CD4-positive, alpha-beta T cell treated with Interleukin-12 subunit alpha and Interleukin-12 subunit beta, for 1 hour (primary cell): ENCODE results near the gene KCNAB3.

Experiments
- DNase-seq: peaks from one replicate; pipeline ENCODE4 v3.0.0-alpha.2; 2020

The KCNAB3 gene

DNA sequence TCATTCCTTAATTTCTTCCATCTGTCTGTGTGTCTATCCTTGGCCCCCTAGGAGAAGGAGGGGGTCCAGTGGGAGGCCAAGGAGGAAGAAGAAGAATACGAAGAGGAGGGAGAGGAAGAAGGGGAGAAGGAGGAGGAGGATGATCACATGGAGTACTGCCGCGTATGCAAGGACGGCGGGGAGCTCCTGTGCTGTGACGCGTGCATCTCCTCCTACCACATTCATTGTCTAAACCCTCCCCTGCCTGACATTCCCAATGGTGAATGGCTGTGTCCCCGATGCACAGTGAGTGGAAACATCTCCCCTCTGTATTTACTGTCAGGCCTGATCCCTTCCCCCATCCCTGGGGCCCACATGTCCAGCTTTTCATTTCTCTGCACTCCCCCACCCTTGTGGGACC, 34.8 kb downstream of the KCNAB3 start:
- no peak for DNase-seq

DNA sequence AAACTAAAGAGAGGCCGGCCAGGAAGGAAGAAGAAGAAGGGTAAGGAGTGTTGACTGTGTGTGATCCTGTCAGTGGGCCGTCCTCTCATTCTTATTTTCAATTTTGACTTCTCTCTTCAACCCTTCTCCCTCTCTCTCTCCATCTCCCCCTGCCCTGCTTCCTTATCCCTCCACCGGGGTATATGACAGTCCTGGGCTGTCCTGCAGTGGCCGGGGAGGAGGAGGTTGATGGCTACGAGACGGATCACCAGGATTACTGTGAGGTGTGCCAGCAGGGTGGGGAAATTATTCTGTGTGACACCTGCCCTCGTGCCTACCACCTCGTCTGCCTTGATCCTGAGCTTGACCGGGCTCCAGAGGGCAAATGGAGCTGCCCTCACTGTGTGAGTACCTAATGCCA, 35.4 kb downstream of the KCNAB3 start:
- DNase-seq: no peak

DNA sequence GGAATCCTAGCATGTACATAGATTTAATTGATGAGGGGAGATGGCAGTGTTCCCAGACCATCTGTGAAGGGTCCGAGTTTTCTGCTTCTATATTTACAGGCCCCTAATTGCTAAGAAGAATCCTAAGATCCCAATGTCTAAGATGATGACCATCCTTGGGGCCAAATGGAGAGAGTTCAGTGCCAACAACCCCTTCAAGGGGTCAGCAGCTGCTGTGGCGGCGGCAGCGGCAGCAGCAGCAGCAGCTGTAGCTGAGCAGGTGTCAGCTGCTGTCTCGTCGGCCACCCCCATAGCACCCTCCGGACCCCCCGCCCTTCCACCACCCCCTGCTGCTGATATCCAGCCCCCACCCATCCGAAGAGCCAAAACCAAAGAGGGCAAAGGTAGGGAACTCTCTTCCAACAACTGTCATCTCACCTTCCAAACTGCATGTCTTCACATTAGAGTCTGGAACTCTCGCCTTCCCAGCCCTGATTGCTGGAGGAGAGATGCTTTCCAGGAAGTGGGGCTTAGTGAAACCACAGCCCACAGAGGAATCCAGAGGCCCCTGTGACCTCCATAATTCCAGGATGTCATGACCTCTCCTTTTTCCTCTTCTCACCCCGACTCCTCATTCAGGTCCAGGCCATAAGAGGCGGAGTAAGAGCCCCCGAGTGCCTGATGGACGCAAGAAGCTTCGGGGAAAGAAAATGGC, 36.3 kb downstream of the KCNAB3 start:
- no peak for DNase-seq

DNA sequence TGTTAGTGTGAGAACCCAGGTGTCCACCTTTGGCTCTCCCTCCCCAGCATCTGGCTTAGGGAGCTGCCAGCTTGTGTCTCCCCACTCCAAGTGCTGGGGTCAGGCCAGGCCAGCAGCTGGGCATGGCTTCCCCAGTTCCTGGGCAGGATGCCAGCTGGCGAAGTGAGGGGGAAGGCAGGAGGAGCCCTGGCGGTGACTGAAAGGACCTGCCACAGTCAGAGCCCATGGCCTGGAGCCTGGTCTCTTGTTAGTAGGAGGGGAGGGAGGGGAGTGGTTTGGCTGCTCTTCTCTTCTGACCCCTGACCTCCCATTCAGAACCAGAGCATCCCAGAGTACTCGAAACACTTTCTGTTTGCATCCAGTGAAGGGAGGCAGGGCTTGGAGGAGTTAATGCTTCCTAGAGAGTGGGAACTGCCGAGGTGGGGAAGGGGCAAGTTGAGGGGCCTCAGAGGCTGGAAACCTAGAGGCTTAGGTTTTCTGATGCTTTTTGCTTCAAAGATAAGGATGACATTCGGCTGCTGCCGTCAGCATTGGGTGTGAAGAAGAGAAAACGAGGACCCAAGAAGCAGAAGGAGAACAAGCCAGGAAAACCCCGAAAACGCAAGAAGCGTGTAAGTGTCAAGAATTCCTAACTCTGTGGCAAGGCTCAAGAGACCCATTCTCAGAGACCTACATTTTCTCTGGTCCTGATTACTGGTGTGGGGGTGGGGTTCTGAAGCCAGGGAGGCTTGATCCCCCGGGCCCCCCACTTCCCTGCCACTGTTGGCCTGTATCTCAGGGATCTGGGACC, 40.3 kb downstream of the KCNAB3 start:
- DNase-seq: peak; percentile 51

DNA sequence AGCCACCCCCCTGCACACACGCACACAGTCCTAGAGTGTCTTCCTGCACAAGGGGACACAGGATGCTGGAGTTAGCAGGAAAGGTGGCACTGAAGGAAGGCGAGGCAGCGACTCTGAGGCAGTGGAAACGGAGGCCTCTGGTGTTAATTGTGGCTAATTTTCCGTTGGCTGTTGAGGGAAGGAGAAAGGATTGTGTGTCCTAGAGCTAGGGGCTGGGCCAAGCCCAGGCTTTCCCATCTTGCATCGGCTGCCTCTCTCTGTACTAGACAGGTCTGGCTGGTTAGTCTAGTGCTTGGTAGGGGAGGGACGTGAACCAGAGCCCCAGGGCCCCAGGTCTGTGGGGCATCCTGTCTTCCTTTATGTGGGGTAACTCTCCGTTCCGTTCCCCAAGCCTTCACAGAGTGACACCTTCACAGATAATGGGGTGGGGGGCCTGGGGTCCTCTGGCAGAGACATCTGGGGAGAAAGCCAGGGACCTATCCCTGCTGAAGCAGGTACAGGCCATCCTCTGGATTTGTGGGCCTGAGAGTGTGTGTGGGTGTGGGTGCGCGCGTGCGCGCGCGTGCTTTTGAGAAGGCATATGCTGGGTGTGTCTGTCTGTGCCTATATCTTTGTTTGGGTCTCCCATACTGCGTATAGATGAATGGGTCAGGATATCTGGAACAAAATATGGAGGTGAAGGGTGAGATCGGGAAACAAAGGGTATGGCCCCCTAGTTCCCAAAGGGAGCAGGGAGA, 41.3 kb downstream of the KCNAB3 start, which contains the start of gene CHD3:
Gene CHD3 (plus strand): TSS at position 606 of the 737 bp plus-strand sequence. CDS start 212 bp downstream, outside the sequence.
- DNase-seq: peak; percentile 50

DNA sequence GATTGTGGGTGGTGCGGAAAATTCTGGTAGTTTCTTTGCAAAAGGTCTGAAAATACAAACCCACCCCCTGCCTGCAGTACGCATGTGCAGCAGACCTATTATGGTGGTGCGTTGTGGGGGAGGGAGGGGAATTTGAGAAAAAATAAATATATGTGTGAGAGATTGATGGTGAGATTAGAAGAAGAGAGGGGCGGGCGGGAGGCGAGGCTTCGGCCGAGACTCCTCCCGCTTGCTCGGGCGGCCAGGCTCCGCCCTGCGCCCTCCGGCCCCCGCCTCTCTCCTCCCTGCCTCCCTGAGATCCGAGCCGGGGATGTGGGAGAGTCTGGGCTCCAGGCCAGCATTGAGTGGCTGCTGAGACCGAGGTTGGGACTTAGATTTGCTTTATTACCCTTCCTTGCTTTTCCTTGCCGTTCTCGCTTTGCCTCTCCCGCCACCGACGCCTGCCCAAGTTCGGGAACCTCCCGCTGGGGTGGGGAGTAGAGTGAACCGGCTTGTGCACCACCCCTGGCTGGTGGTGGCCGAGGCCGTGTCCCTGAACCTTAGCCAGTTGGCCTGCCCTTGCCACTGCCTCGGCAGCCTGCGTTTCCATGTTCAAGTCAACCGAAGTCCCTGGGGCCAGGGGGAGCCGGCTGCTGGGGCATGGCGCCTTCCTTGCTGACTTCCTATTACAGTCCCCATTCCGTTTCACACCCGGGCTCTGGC, 42.0 kb downstream of the KCNAB3 start:
- DNase-seq: peak; percentile 96

DNA sequence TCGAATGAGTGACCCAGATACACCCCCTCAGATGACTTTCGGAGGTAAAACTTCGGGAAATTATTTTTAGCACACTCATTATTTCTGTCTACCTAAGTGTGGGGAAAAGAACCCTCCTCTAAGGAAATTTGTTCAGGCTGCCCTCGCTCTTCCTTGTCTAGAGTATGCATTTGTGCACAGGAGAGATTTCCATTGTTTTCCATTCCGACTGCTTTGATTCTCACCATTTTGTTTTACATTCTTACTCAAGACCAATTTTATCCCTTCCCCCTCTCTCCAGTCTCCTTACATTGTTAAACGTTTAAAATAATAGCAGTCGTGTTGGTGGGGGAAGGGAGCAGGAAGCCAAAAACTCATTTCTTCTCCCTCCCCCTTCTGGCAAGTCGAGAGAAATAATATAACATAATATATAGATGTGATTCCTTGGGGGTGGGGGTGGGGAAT, 42.6 kb downstream of the KCNAB3 start:
- no peak for DNase-seq

DNA sequence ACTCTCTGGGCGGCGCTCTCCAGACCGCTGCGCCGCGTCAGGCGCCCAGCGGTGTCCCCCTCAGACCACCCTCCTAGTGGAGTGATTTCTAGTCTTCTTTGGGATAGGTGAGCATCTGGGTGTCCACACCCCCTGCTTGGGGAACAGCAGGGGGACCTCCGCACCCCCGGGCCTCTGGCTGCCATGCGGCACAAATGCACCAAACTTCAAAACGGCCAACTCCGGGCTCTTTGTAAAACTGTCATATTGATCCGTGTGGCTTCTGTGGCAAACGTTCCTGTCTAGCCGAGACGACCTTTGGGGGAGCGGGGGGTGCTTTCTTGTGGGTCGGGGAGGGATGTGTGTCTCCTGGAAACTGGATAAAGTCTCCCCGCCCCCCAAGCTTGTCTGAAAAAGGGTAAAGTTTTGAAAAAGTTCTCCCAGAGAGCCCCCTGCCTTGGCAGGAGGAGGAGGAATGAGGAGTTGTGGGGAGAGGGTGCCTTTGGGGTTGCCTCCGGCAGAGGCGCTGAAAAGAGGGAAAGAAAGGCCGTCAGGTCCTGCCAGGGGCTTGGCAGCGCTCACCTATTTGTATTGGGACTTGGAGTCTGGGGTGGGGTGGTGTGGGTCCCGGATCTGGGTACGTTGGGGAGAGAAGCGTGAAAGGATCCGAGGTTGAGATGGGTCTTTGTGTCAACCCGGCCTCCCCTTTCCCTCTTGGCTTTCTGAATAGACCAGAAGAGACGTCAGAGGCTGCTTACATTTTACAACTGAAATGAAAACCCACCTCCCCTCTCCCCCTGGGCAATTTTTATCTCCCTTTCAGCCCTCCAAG, 43.2 kb downstream of the KCNAB3 start:
- peak; percentile 78 for DNase-seq

DNA sequence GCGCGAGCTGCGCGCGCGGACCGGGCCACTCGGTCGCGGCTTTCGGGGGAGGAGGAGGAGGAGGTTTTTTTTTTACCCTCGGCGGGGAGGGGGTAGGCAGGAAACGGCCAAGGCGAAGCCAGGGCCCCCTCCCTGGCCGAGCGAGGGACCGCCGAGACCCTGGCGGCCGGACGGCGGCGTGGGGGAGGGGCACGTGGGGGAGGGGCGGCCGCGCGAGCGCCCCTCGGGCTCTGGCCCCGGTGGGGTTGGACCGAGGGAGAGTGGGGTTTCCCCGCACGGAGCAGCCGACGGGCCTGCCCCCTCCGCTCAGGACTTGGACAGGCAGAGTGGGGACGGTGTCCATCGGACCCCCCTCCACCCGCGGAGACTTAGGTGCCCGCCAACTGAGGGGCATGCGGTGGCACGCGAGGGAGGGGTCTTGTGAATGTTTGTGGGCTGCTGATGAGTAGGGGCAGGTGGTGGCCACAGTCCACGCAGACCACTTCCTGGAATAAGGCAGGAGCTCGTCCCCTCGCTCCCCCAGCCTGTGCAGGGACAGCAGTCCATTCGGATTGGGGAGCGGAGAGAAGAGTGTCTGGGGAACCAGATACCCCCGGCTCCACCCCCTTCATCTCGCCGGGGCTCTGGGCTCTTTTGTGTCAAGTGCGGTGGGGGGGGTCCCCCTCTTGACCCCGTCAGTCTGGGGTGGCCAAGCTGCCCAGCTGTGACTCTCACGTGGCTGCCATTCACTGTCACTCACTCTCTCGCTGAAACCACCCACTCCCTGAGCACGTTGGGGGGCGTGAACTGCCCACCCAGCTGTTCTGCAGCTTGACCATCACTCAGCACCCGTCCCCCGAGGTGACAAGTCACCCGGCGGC, 44.1 kb downstream of the KCNAB3 start:
- peak; percentile 62 for DNase-seq

DNA sequence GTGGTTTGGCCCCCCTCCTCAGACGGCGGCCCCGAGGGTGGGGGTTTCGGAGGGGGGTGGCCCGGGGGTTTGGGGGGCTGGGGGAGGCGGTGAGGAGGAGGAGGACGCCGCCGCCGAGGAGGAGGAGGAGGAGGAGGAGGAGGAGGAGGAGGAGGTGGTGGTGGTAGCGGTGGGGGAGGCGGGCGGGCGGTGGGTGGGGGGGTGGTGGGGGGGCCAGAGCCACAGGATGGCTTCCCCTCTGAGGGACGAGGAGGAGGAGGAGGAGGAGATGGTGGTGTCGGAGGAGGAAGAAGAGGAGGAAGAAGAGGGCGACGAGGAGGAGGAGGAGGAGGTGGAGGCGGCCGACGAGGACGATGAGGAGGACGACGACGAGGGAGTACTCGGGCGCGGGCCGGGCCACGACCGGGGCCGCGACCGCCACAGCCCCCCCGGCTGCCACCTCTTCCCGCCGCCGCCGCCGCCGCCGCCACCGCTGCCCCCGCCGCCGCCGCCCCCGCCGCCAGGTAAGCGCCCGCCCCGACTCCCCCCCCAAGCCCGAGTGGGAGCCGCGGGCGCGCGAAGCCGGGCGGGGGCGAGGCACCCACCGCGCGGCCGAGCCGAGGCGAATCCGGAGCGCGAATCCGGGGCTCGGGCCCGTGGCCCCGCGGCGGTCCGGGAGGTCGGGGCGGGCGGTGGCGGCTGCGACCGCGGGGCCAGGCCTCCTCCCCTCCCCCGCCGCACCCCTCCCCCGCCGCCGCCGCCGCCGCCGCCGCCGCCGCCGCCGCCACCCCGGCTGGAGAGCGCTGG, 44.9 kb downstream of the KCNAB3 start:
- peak; percentile 56 for DNase-seq

DNA sequence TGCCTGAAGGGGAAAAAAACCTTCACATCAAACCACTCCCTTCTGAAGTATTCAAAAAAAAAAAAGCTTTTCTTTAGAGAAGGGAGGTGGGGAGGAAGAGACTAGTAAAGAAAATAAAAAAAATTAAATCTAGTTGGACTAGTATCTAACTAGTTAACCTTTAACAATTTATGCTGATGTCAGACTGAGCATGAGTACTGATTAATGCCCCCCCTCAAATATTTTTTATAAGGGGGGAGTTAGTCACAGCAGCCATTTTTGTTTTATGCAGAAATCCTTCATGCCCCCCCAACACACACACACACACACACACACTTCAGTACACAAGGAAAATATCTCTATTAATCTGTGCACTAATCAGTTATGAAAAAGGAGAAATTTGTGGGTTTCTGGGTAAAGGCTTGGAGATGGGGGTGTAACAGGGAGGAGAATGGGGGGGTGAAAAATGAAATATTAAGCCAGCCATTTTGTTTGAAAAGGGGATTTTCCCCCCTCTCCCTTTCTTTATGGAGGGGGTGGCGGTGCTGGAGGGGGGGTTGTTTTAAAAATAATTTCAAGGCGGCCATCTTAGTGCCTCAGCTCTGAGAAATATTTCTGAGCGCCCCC, 45.8 kb downstream of the KCNAB3 start:
- peak; percentile 74 for DNase-seq

DNA sequence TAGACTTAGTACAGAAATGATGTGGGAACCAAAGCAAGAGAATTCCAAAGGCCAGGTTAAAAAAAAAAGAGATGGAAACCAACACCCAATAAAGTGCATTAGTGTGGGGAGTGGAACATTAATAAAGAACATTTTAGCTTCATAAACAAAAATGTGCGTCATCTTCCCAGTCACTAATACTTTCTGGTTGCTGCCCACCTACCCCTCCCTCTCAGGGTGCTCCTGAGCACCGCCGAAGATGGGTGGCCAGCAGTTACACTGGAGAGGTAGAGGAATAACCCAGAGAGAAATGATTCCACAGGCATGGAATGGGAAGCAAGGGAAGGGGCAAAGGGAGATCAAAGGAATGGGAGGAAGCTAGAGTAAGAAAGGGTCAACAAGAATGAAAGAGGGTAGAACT, 47.0 kb downstream of the KCNAB3 start:
- no peak for DNase-seq

DNA sequence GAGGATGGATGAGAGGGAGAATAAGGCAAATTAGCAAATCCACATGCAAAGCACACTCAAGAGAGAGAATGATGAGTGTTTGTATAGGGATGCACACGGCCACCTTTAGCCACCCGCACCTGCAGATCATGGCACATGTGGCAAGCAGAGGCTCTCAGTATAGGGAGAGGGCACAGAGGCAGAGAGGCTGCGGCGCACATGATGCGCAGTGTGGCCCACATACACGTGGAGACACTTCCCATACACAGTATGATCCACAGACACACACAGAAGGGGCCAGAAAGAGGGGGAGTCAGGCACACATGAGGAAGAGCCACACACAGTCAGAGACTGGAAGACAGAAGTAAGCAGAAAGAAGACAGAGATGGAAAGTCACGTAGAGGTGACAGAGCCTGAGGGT, 47.6 kb downstream of the KCNAB3 start:
- DNase-seq: no peak

DNA sequence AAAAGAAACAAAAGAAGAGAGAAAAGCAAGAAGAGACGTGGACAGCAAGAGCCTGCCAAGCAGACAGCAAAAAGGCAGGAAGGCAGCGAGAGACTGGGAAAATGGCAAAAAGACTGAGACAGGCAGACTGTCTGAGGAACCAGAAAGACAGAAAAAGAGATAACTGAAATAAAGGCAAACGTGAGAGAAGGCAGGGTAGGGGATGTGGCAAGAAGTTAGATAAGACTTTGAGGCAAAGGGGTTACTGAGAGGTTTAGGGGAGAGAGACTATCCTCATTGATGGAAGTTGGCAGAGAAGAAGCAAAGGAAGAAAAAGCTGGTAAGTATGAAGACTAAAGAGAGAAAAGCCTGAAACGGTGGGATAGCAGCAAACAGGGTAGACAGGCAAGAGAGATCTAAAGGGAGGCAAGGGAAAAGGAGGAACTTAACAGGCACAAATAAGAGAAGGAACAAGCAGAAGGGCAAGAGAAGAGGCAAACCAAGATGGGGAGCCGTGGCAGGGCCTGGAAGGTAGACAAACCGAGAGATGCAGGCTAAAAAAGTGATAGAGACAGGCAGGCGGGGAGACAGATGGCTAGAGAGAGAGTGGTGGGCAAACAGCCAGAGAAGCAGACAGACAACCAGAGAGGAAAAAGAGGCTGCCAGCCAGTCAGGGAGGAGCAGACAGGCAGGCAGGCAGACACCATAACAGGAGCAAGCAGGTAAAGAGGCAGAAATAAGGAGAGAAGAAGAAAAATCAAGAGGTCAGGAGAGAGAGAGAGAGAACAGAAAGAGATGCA, 48.2 kb downstream of the KCNAB3 start:
- no peak for DNase-seq

DNA sequence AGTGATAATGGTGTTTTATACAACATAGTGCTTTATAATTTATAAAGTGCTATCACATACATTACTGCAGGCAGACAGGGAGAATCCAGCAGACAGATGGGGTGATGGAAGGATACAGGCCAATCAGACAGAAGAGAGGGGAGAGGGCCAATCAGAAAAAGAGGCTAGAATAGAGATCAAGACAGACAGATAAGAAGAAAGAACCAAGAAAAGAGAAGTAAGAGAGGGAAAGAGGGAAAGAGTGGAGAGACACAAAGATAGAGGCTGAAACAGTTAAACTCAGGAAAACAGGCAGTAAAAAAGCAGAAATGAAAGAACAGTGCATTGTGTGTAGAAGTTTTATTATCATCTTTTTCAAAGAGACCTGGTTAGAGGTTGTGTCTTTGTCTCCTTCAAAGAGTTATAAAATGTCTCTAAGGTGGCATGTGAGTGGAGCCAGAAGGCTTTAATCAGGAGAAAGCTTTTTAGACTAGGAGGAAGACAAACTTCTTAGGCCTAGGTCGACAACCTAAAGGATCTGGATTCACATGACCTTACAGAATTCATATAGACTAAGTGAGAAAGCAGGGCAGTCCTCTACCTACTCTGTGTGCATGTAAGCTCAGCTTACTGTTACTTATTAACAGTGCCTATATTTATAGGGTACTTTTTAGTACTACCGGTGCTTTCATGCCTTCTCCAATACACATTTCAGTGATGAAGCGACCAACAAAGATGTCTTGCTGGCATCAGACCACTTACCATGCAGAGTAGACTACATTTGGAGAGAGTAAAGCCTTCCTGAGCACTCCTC, 49.4 kb downstream of the KCNAB3 start:
- no peak for DNase-seq

DNA sequence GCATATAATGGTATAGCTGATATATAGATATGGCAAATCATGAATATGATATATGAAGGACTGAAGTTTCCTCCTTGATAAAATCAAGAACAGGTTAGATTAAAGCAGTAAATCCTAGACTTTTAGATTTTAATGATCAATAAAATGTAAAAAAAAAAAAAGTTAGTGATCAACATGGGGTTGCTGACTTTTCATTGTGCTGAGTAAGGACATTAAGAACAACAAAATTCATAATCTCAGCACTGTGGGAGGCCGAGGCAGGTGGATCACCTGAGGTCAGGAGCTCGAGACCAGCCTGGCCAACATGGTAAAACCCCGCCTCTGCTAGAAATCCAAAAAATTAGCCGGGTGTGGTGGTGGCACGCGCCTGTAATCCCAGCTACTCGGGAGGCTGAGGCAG, 51.4 kb downstream of the KCNAB3 start:
- no peak for DNase-seq

DNA sequence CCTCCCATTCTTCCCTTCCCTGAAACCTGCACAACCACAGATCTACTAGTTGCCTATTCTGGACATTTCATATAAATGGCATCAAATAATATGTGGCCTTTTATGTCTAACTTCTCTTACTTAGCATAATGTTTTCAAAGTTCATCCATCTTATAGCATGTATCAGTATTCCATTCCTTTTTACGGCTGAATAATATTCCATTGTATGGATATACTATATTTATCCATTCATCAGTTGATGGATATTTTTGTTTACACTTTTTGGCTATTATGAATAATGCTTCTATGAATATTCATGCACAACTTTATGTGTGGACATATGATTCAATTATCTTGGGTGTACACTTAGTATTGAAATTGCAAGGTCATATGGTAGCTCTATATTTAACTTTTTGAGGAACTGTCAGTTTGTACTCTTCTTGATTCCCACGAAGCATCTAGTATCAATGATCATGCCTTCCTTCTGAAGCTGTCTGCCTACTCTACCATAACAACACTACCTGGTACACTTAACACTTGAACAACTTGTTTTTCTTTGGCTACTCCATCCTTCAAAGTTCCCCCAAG, 53.8 kb downstream of the KCNAB3 start:
- DNase-seq: no peak

DNA sequence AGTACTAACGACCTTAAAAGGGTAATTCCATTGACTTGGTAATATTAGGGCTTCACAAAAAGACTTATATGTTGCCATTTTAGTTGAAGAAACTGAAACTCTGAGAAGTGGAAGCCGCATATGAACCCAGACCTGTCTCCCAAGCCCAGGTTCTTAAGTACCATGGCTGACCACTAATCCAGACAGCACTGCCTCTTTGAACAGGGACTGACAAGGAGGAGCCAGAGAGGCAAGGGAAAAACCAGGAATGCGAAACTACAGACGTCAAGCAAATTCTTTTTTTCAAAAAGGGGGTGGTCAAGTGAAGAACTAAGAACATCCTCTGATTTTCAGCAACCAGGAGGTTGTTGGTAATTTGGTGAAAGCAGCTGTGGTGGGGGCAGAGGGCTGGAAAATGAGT, 56.6 kb downstream of the KCNAB3 start:
- DNase-seq: no peak
